Liver (tissue), 9 donors: ENCODE results near the gene GZMM. TPM values are rescaled to one million over a fixed set of nuclear protein-coding genes. Genes with fewer than 3 reads are reported as not detected.

ENCODE experiments used
- DNase-seq: peaks from one replicate; pipeline ENCODE4 v3.0.0-alpha.2; 2017; ENCODE audit warnings: low spot score
- H3K27ac ChIP-seq, 2 donors: one replicate each; pipeline ENCODE4 v1.7.0; 2013; ENCODE audit warnings: inconsistent platforms in 2 of 2, low read length in 2 of 2, control low read depth in 1 of 2, low read depth in 1 of 2, mild to moderate bottlenecking in 1 of 2
- H3K27me3 ChIP-seq, 4 donors: one replicate each; pipeline versions ENCODE4 v1.6.1 to v1.7.0; 2013; ENCODE audit warnings: low read length in 3 of 4, inconsistent platforms in 1 of 4, mild to moderate bottlenecking in 1 of 4, moderate library complexity in 1 of 4; ENCODE audit not compliant: control insufficient read depth in 4 of 4, insufficient read depth in 4 of 4
- H3K36me3 ChIP-seq, 4 donors: one replicate each; pipeline versions ENCODE4 v1.6.1 to v1.7.0; 2013; ENCODE audit warnings: low read length in 3 of 4, mild to moderate bottlenecking in 3 of 4, low read depth in 1 of 4, moderate library complexity in 1 of 4; ENCODE audit not compliant: control insufficient read depth in 4 of 4, insufficient read depth in 3 of 4
- H3K4me1 ChIP-seq, 4 donors: one replicate each; pipeline versions ENCODE4 v1.6.1 to v1.7.0; 2013; ENCODE audit warnings: low read length in 3 of 4, mild to moderate bottlenecking in 3 of 4, moderate library complexity in 1 of 4; ENCODE audit not compliant: control insufficient read depth in 4 of 4, insufficient read depth in 4 of 4
- H3K4me3 ChIP-seq, 3 donors: one replicate each; pipeline versions ENCODE4 v1.6.1 to v1.7.0; 2013; ENCODE audit warnings: low read length in 3 of 3, control low read depth in 1 of 3, low read depth in 1 of 3, mild to moderate bottlenecking in 1 of 3
- H3K9ac ChIP-seq, 2 donors: one replicate each; pipeline ENCODE4 v1.7.0; 2013; ENCODE audit warnings: low read length in 2 of 2, mild to moderate bottlenecking in 2 of 2, moderate library complexity in 2 of 2, control low read depth in 1 of 2, low read depth in 1 of 2
- H3K9me3 ChIP-seq, 4 donors: one replicate each; pipeline versions ENCODE4 v1.6.1 to v1.7.0; 2013; ENCODE audit warnings: low read length in 3 of 4; ENCODE audit not compliant: control insufficient read depth in 4 of 4
- FOXA1 ChIP-seq: IDR thresholded peaks from 2 replicates; pipeline ENCODE4 v1.6.1; 2016; ENCODE audit warnings: antibody characterized with exemption
- FOXA2 ChIP-seq: IDR thresholded peaks from 2 replicates; pipeline ENCODE4 v1.6.1; 2016; ENCODE audit warnings: antibody characterized with exemption
- GABPA ChIP-seq, 2 donors: IDR thresholded peaks in 1 of 2; conservative IDR thresholded peaks in 1 of 2; 2 replicates each; pipeline ENCODE4 v1.6.1; 2016; ENCODE audit warnings: antibody characterized with exemption in 2 of 2, mild to moderate bottlenecking in 1 of 2, moderate library complexity in 1 of 2
- HNF4A ChIP-seq, 2 donors: conservative IDR thresholded peaks; 2 replicates each; pipeline ENCODE4 v1.6.1; 2016; ENCODE audit warnings: antibody characterized with exemption in 2 of 2, mild to moderate bottlenecking in 2 of 2
- JUND ChIP-seq, 2 donors: IDR thresholded peaks; 2 replicates each; pipeline ENCODE4 v1.6.1; 2016; ENCODE audit warnings: antibody characterized with exemption in 2 of 2
- NR2F2 ChIP-seq: IDR thresholded peaks from 2 replicates; pipeline ENCODE4 v1.6.1; 2016; ENCODE audit warnings: antibody characterized with exemption
- RAD21 ChIP-seq, 2 donors: IDR thresholded peaks; 2 replicates each; pipeline ENCODE4 v1.6.1; 2016; ENCODE audit warnings: antibody characterized with exemption in 2 of 2, mild to moderate bottlenecking in 2 of 2
- SP1 ChIP-seq: IDR thresholded peaks from 2 replicates; pipeline ENCODE4 v1.6.1; 2018; ENCODE audit warnings: antibody characterized with exemption, mild to moderate bottlenecking
- TAF1 ChIP-seq: conservative IDR thresholded peaks from 2 replicates; pipeline ENCODE4 v1.6.1; 2016; ENCODE audit warnings: antibody characterized with exemption, mild to moderate bottlenecking
- YY1 ChIP-seq: IDR thresholded peaks from 2 replicates; pipeline ENCODE4 v1.6.1; 2016; ENCODE audit warnings: antibody characterized with exemption, mild to moderate bottlenecking
- WGBS: extraction: QIAGEN DNeasy Blood & Tissue Kit; methylation state at CpG from one replicate; pipeline ENCODE4 v1.1.7; 2013; 5-methylcytosine and 5-hydroxymethylcytosine counted together
- polyA plus RNA-seq, 2 donors: library from polyadenylated mRNA; stranded (reverse) in 1 of 2; unstranded in 1 of 2; fragments of 200-250 nt in 1 of 2; fragments of >200 nt in 1 of 2; fragmentation: Nextera tagmentation in 1 of 2; extraction: Ambion mirVana in 1 of 2; gene quantifications; one replicate each; pipeline versions ENCODE4 v1.2.1 to v1.2.3, GENCODE V29; 2013 to 2015
- total RNA-seq, 2 donors: library from RNA; depleted of rRNA; stranded (reverse); fragments of >200 nt; gene quantifications; one replicate each; pipeline ENCODE4 v1.2.3, GENCODE V29; 2014
- TF ChIP-seq, protein P1 (sequence below): fragments of 150-350 bp; IDR thresholded peaks from 2 replicates; pipeline ENCODE4 v1.5.1; 2017; ENCODE audit warnings: improper control_type of control experiment, low read depth, low read length; ENCODE audit not compliant: missing input control
- TF ChIP-seq, protein P2 (sequence below): IDR thresholded peaks from 2 replicates; pipeline ENCODE4 v1.6.1; 2016; ENCODE audit warnings: antibody characterized with exemption
- TF ChIP-seq, protein P3 (sequence below): IDR thresholded peaks from 2 replicates; pipeline ENCODE4 v1.6.1; 2016; ENCODE audit warnings: antibody characterized with exemption, mild to moderate bottlenecking
- TF ChIP-seq, protein P4 (sequence below): IDR thresholded peaks from 2 replicates; pipeline ENCODE4 v1.6.1; 2016; ENCODE audit warnings: antibody characterized with exemption
- donor health status: healthy.
- donor health status: healthy.
- donor health status: healthy.
- donor health status: healthy.
- donor health status: healthy.

GZMM gene
- total and polyA plus RNA-seq, 4 donors, result 0.28 to 1.3 (median 1.1) TPM

DNA sequence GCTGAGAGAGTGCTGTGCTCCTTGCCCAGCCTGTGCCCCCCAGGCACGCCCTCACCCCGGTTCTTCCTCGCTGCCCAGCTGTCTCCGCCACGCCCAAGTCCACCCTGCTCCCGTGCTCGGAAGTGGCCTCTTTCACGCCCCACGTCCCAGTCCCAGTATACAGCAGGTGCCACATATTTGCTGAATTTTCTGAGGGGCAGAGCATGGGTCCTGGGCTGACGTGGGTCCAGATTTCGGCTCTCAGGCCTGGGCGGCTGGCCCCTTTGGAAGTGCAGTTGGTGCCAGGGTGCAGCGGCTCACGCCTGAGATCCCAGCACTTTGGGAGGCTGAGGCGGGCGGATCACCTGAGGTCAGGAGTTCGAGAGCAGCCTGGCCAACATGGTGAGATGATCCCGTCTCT is 49.2 kb downstream of the GZMM start:
- no peak for DNase-seq
- peaks cover 0 to 15% (median 2%) of the 10 kb centered on the region in 4 donors for H3K27me3 ChIP-seq
- no peak overlapping the region for H3K27ac ChIP-seq
- no peaks in the 10 kb centered on the region for H3K9me3 ChIP-seq
- peaks cover 0 to 5% (median 2%) of the 10 kb centered on the region in 4 donors for H3K4me1 ChIP-seq
- no peaks in the 10 kb centered on the region for H3K36me3 ChIP-seq
- H3K9ac ChIP-seq, result no peak overlapping the region
- H3K4me3 ChIP-seq, result no peak overlapping the region
- 83% methylated on average over 18 of the region's 18 CpGs for WGBS
- TF ChIP-seq HNF4A (conservative IDR thresholded peaks at IDR 0.05) (no peak), YY1 (no peak), FOXA2 (no peak)

DNA sequence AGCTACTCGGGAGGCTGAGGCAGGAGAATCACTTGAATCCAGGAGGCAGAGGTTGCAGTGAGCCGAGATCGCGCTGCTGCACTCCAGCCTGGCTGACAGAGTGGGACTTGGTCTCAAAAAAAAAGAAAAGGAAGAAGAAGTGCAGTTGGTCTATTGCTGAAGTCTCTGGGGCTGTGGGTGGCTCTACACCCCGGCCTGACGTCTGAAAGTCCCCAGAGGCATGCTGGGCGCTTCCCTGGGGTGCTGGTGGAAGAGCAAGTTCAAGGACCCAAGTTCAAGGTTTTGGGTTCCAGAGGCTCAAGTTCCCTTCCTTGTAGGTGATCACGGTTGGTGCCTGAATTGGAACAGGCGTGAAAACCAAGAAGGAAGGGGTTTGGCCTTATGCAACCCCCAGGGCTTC is 49.7 kb downstream of the GZMM start:
- no peaks in the 10 kb centered on the region for H3K9me3 ChIP-seq
- no peaks in the 10 kb centered on the region for H3K36me3 ChIP-seq
- WGBS, result 62% methylated on average over 9 of the region's 9 CpGs
- peaks cover 0 to 4% (median 2%) of the 10 kb centered on the region in 4 donors for H3K4me1 ChIP-seq
- no peak overlapping the region for H3K9ac ChIP-seq
- TF ChIP-seq SP1 (no peak), RAD21 (IDR thresholded peaks at IDR 0.05) (no peak), TAF1 (no peak), FOXA2 (no peak), NR2F2 (no peak), FOXA1 (no peak), YY1 (no peak), GABPA (IDR thresholded peaks at IDR 0.05 in 1 of 2, conservative IDR thresholded peaks at IDR 0.05 in 1 of 2) (no peak), JUND (IDR thresholded peaks at IDR 0.05) (no peak)
- TF ChIP-seq, protein P1, sequence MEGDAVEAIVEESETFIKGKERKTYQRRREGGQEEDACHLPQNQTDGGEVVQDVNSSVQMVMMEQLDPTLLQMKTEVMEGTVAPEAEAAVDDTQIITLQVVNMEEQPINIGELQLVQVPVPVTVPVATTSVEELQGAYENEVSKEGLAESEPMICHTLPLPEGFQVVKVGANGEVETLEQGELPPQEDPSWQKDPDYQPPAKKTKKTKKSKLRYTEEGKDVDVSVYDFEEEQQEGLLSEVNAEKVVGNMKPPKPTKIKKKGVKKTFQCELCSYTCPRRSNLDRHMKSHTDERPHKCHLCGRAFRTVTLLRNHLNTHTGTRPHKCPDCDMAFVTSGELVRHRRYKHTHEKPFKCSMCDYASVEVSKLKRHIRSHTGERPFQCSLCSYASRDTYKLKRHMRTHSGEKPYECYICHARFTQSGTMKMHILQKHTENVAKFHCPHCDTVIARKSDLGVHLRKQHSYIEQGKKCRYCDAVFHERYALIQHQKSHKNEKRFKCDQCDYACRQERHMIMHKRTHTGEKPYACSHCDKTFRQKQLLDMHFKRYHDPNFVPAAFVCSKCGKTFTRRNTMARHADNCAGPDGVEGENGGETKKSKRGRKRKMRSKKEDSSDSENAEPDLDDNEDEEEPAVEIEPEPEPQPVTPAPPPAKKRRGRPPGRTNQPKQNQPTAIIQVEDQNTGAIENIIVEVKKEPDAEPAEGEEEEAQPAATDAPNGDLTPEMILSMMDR, result no peak
- TF ChIP-seq, protein P2, sequence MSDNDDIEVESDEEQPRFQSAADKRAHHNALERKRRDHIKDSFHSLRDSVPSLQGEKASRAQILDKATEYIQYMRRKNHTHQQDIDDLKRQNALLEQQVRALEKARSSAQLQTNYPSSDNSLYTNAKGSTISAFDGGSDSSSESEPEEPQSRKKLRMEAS, result no peak
- TF ChIP-seq, protein P3, sequence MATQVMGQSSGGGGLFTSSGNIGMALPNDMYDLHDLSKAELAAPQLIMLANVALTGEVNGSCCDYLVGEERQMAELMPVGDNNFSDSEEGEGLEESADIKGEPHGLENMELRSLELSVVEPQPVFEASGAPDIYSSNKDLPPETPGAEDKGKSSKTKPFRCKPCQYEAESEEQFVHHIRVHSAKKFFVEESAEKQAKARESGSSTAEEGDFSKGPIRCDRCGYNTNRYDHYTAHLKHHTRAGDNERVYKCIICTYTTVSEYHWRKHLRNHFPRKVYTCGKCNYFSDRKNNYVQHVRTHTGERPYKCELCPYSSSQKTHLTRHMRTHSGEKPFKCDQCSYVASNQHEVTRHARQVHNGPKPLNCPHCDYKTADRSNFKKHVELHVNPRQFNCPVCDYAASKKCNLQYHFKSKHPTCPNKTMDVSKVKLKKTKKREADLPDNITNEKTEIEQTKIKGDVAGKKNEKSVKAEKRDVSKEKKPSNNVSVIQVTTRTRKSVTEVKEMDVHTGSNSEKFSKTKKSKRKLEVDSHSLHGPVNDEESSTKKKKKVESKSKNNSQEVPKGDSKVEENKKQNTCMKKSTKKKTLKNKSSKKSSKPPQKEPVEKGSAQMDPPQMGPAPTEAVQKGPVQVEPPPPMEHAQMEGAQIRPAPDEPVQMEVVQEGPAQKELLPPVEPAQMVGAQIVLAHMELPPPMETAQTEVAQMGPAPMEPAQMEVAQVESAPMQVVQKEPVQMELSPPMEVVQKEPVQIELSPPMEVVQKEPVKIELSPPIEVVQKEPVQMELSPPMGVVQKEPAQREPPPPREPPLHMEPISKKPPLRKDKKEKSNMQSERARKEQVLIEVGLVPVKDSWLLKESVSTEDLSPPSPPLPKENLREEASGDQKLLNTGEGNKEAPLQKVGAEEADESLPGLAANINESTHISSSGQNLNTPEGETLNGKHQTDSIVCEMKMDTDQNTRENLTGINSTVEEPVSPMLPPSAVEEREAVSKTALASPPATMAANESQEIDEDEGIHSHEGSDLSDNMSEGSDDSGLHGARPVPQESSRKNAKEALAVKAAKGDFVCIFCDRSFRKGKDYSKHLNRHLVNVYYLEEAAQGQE, result no peak
- TF ChIP-seq, protein P4, sequence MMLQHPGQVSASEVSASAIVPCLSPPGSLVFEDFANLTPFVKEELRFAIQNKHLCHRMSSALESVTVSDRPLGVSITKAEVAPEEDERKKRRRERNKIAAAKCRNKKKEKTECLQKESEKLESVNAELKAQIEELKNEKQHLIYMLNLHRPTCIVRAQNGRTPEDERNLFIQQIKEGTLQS, result no peak
- DNase-seq, result no peak
- H3K27me3 ChIP-seq, result peaks cover 0 to 15% (median 2%) of the 10 kb centered on the region in 4 donors
- H3K27ac ChIP-seq, result no peak overlapping the region
- no peak overlapping the region for H3K4me3 ChIP-seq
